ENCODE results near the gene FNDC3B. TPM values are rescaled to one million over a fixed set of nuclear protein-coding genes. Genes with fewer than 3 reads are reported as not detected.

FNDC3B gene
- total RNA-seq, 1 donor from 2014 or later: 29.5 TPM

- no peaks in the 10 kb centered on the region for H3K4me1 ChIP-seq
- Mint-ChIP-seq H3K36me3 (peaks cover 34% of the 10 kb centered on the region), H3K4me1 (peaks cover 13% of the 10 kb centered on the region), H3K9me3 (no peaks in the 10 kb centered on the region), H3K4me3 (no peak overlapping the region), H3K27me3 (ENCODE audit: insufficient read depth, low read depth) (no peaks in the 10 kb centered on the region), H3K27ac (no peak overlapping the region)
- no peak overlapping the region for H3K4me3 ChIP-seq
- H3F3A ChIP-seq (ENCODE audit: low read depth): no peaks in the 10 kb centered on the region
- H3K27me3 ChIP-seq: no peaks in the 10 kb centered on the region
- no peak overlapping the region for H3K9ac ChIP-seq
- no peaks in the 10 kb centered on the region for H3K36me3 ChIP-seq
- H3K9me3 ChIP-seq (ENCODE audit: low read depth): no peaks in the 10 kb centered on the region
- no peaks in the 10 kb centered on the region for H3K79me2 ChIP-seq (ENCODE audit: low read depth)
- TF ChIP-seq CTCF (IDR thresholded peaks at IDR 0.05): no peak
- no peak for TF ChIP-seq EZH2 (IDR thresholded peaks at IDR 0.05)
- TF ChIP-seq EZH2phosphoT487 (IDR thresholded peaks at IDR 0.05): no peak
- H2AFZ ChIP-seq (replicated peaks): no peak overlapping the region
- H4K20me1 ChIP-seq (ENCODE audit: low read depth): no peaks in the 10 kb centered on the region
- DNase-seq (ENCODE audit: low spot score): no peak
- H3K27ac ChIP-seq: no peak overlapping the region
- no peak overlapping the region for H3K4me2 ChIP-seq
Measured at GRCh38 chr3:172288651-172289050, 249.3 kb downstream of the FNDC3B start.

GRCh38 chr3:172289583-172289982 is 250.2 kb downstream of the FNDC3B start:
- no peak overlapping the region for H3K4me2 ChIP-seq
- Mint-ChIP-seq H3K27me3 (ENCODE audit: insufficient read depth, low read depth) (no peaks in the 10 kb centered on the region), H3K9me3 (no peaks in the 10 kb centered on the region), H3K4me1 (peaks cover 13% of the 10 kb centered on the region), H3K36me3 (peaks cover 40% of the 10 kb centered on the region), H3K4me3 (no peak overlapping the region), H3K27ac (peak overlapping the region; percentile 6)
- H3K4me3 ChIP-seq: no peak overlapping the region
- DNase-seq (ENCODE audit: low spot score): peak; percentile 43
- H4K20me1 ChIP-seq (ENCODE audit: low read depth): no peaks in the 10 kb centered on the region
- H2AFZ ChIP-seq (replicated peaks): no peak overlapping the region
- no peaks in the 10 kb centered on the region for H3F3A ChIP-seq (ENCODE audit: low read depth)
- no peaks in the 10 kb centered on the region for H3K9me3 ChIP-seq (ENCODE audit: low read depth)
- TF ChIP-seq EZH2phosphoT487 (IDR thresholded peaks at IDR 0.05) (no peak), EZH2 (IDR thresholded peaks at IDR 0.05) (no peak), CTCF (IDR thresholded peaks at IDR 0.05) (peak; percentile 49)
- no peak overlapping the region for H3K27ac ChIP-seq
- no peaks in the 10 kb centered on the region for H3K4me1 ChIP-seq
- no peaks in the 10 kb centered on the region for H3K79me2 ChIP-seq (ENCODE audit: low read depth)
- H3K27me3 ChIP-seq: no peaks in the 10 kb centered on the region
- H3K9ac ChIP-seq: no peak overlapping the region
- no peaks in the 10 kb centered on the region for H3K36me3 ChIP-seq

GRCh38 chr3:172290457-172290856 is 251.1 kb downstream of the FNDC3B start:
- peaks cover 38% of the 10 kb centered on the region for H3K36me3 Mint-ChIP-seq
- no peaks in the 10 kb centered on the region for H3K79me2 ChIP-seq (ENCODE audit: low read depth)
- peaks cover 13% of the 10 kb centered on the region for H3K4me1 Mint-ChIP-seq

More at GRCh38 chr3:172290457-172290856, 251.1 kb downstream of the FNDC3B start:
- no peak overlapping the region for H3K4me3 ChIP-seq
- H3F3A ChIP-seq (ENCODE audit: low read depth): no peaks in the 10 kb centered on the region
- no peaks in the 10 kb centered on the region for H4K20me1 ChIP-seq (ENCODE audit: low read depth)
- no peak overlapping the region for H3K27ac ChIP-seq
- H3K4me1 ChIP-seq: no peaks in the 10 kb centered on the region
- H3K4me2 ChIP-seq: no peak overlapping the region
- no peak overlapping the region for H3K4me3 Mint-ChIP-seq
- no peak overlapping the region for H3K9ac ChIP-seq
- no peaks in the 10 kb centered on the region for H3K9me3 ChIP-seq (ENCODE audit: low read depth)
- no peaks in the 10 kb centered on the region for H3K27me3 ChIP-seq
- DNase-seq (ENCODE audit: low spot score): no peak
- H3K27me3 Mint-ChIP-seq (ENCODE audit: insufficient read depth, low read depth): no peaks in the 10 kb centered on the region
- TF ChIP-seq CTCF (IDR thresholded peaks at IDR 0.05) (no peak), EZH2phosphoT487 (IDR thresholded peaks at IDR 0.05) (no peak), EZH2 (IDR thresholded peaks at IDR 0.05) (no peak)
- no peak overlapping the region for H2AFZ ChIP-seq (replicated peaks)
- H3K27ac Mint-ChIP-seq: no peak overlapping the region
- H3K9me3 Mint-ChIP-seq: no peaks in the 10 kb centered on the region
- H3K36me3 ChIP-seq: no peaks in the 10 kb centered on the region

Measured in neural progenitor cell (in vitro differentiated cells).